ENCODE results near the gene CLCF1.

CLCF1 gene

GRCh38 chr11:67393990-67394389, 20.6 kb upstream of the CLCF1 start:
- no peak for DNase-seq

GRCh38 chr11:67393437-67393836, 20.0 kb upstream of the CLCF1 start:
- no peak for DNase-seq

- DNase-seq = no peak
Observed at GRCh38 chr11:67392183-67392715, 18.9 kb upstream of the CLCF1 start.

- peak; percentile 88 for DNase-seq
Observed at GRCh38 chr11:67391304-67392182, 18.1 kb upstream of the CLCF1 start, which contains the start of gene RAD9A. TSS of gene RAD9A (plus strand) at chr11:67391986. CDS start at chr11:67392045, 59 bp downstream.

GRCh38 chr11:67390947-67391303, 17.5 kb upstream of the CLCF1 start:
- DNase-seq = no peak

GRCh38 chr11:67389477-67389876, 16.1 kb upstream of the CLCF1 start:
- DNase-seq = peak; percentile 56

- no peak for DNase-seq
Observed at GRCh38 chr11:67387518-67387917, 14.1 kb upstream of the CLCF1 start.

- DNase-seq = no peak
Observed at GRCh38 chr11:67387069-67387468, 13.7 kb upstream of the CLCF1 start.

GRCh38 chr11:67384851-67385366, 11.5 kb upstream of the CLCF1 start:
- DNase-seq = no peak

- DNase-seq = peak; percentile 78 to 81
Observed at GRCh38 chr11:67382276-67383136, 9.1 kb upstream of the CLCF1 start.

GRCh38 chr11:67381244-67381972, 8.0 kb upstream of the CLCF1 start:
- no peak for DNase-seq

GRCh38 chr11:67379061-67380058, 6.0 kb upstream of the CLCF1 start:
- no peak for DNase-seq

GRCh38 chr11:67378544-67378943, 5.1 kb upstream of the CLCF1 start:
- no peak for DNase-seq

- DNase-seq = no peak
Observed at GRCh38 chr11:67376873-67377808, 3.7 kb upstream of the CLCF1 start.

- no peak for DNase-seq
Observed at GRCh38 chr11:67376063-67376820, 2.8 kb upstream of the CLCF1 start.

- DNase-seq = no peak
Observed at GRCh38 chr11:67375320-67376055, 2.1 kb upstream of the CLCF1 start.

GRCh38 chr11:67374571-67375281, 1.3 kb upstream of the CLCF1 start:
- no peak for DNase-seq
